Stimulated activated CD4-positive, alpha-beta T cell treated with anti-CD3 and anti-CD28 coated beads, Interleukin-4, amount 100 ng/mL, for 24 hours (primary cell): ENCODE results near the gene TET1.
"Not testable (repeated sequence)": the region's sequence is repeated elsewhere in the genome, so short reads cannot be mapped to it uniquely, and the experiment has no call there.

Source experiments
- DNase-seq: peaks from one replicate; pipeline ENCODE4 v3.0.0-alpha.2; 2020

TET1 gene

DNA sequence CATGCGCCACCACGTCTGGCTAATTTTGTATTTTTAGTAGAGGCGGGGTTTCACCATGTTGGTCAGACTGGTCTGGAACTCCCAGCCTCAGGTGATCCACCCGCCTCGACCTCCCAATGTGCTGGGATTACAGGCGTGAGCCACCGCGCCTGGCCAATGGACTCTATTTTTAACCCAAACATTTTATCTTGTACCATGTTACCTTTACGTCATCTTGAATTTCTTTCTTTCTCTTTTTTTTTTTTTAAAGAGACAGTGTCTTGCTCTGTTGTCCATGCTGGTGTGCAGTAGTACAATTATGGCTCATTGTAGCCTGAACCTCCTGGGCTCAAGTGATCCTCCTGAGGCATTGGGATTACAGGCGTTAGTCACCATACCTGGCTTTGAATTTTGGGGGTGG, 57.6 kb downstream of the TET1 start:
- not testable (repeated sequence) for DNase-seq

GRCh38 chr10:68618234-68618633, 58.1 kb downstream of the TET1 start:
- DNase-seq = no peak

DNA sequence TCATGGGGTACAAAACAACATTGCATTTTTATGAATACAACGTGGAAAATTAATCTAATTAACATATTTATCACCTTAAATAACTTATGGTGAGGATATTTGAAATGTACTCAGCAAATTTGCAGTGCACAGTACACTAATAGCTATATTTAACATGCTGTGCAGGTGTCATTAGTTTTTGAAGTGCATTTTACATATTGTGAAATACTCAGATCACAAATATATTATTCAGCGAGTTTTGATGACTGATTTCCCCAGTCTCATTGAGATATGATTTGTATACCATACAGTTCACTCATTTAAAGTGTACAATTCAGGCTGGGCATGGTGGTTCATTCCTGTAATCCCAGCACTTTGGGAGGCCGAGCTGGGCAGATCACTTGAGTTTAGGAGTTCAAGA, 59.5 kb downstream of the TET1 start:
- no peak for DNase-seq

- no peak for DNase-seq
These were observed 65.3 kb downstream of the TET1 start for GRCh38 chr10:68625316-68625921.

GRCh38 chr10:68628576-68629127, 68.5 kb downstream of the TET1 start:
- DNase-seq = no peak

DNA sequence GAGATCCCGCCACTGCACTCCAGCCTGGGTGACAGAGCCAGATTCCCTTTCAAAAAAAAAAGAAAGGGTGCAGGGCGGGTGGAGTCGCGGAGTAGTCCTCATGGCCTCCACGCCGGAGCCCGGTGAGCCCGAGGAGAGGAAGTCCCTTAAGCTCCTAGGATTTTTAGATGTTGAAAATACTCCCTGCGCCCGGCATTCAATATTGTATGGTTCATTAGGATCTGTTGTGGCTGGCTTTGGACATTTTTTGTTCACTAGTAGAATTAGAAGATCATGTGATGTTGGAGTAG, 72.1 kb downstream of the TET1 start:
- not testable (repeated sequence) for DNase-seq

GRCh38 chr10:68633281-68633680, 73.1 kb downstream of the TET1 start:
- DNase-seq = no peak

GRCh38 chr10:68633816-68634466, 73.8 kb downstream of the TET1 start:
- no peak for DNase-seq

DNA sequence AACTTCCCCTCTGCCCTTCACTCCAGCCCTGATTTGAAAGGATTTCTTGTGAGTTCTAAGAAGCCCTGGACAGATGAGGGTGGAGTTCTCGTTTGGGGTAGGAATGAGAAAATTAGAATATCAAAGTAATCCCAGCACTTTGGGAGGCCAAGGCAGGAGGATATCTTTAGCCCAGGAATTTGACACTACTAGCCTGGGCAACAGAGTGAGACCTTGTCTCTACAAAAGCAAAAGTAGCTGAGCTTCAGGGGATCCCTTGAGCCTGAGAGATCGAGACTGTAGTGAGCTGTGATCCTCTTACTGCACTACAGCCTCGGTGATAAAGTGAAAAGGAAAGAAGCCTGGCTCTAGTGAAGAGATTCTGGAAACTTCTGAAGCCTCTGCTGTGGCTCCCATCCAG, 76.2 kb downstream of the TET1 start:
- no peak for DNase-seq

DNA sequence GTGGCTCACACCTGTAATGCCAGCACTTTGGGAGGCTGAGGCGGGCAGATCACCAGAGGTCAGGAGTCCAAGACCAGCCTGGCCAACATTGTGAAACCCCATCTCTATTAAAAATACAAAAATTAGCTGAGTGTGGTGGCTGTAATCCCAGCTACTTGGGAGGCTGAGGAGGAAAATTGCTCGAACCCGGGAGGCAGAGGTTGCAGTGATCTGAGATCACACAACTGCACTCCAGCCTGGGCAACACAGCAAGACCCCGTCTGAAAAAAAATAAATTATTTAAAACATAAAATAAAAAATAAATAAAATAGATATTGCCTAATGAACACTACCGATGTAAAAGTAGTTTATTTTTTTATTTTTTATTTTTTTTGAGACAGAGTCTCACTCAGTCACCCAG, 83.4 kb downstream of the TET1 start:
- not testable (repeated sequence) for DNase-seq

GRCh38 chr10:68647672-68648341, 87.7 kb downstream of the TET1 start:
- DNase-seq = no peak

DNA sequence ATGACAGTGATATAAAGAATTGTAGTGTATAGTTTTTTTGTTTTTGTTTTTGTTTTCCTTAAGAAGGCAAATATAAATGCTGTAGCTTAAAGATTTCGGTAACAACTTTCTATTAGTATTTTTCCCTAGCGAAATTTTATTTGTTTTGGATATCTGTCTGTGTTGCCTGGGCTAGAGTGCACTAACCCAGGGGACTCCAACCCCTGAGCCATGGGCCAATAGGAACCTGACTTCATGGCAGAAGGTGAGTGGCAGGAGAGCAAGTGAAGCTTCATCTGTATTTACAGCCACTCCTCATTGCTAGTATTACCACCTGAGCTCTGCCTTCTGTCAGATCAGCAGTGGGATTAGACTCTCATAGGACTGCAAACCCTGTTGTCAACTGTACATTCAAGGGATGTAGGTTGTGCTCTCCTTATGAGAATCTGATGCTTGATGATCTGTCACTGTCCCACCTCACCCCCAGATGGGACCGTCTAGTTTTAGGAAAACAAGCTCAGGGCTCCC, 95.5 kb downstream of the TET1 start:
- DNase-seq = no peak

DNA sequence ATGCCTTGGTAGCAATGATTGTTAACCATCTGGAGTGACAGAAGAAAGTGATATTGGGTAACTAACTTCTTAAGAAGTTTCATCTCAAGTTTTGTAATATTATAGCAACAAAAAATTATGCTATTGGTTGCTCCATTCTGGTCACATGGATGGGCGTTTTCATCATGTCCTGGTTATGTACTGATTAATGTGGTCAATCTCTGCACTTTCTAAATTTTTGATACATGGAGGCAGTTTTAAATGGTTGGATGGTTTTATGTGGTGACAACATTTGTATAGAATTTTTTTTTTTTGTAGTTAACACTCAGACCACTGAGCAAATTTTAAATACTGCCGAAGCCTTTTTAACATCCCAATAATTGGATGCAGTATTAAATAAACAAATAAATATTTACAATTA, 105.7 kb downstream of the TET1 start:
- no peak for DNase-seq

GRCh38 chr10:68666280-68666760, 106.2 kb downstream of the TET1 start:
- no peak for DNase-seq

DNA sequence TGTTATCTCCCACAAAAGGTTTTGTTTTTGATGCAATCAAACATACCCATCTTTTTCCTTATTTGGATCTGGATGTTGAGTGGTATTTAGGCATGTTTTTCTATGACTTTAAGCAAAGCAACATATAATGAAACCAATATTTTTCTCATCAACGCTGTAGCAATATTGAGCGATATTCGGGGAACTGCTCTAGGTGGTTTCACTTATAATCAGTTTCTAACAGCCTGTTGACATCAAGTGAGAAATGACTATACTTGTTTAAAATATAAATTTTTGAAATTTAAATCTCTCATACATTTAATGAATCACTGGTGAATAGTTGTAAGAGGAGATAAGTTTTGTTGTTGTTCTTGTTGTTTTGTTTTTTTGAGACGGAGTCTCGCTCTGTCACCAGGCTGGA, 108.1 kb downstream of the TET1 start:
- DNase-seq = no peak

GRCh38 chr10:68668972-68669371, 108.8 kb downstream of the TET1 start:
- DNase-seq = no peak

- DNase-seq = no peak
These were observed 124.3 kb downstream of the TET1 start for GRCh38 chr10:68684413-68684812.

- no peak for DNase-seq
These were observed 135.9 kb downstream of the TET1 start for GRCh38 chr10:68696018-68696417.

GRCh38 chr10:68697106-68697505, 137.0 kb downstream of the TET1 start:
- no peak for DNase-seq

GRCh38 chr10:68700197-68700596, 140.1 kb downstream of the TET1 start:
- DNase-seq = no peak

GRCh38 chr10:68705548-68705947, 145.4 kb downstream of the TET1 start:
- no peak for DNase-seq

GRCh38 chr10:68708987-68709386, 148.8 kb downstream of the TET1 start:
- not testable (repeated sequence) for DNase-seq

DNA sequence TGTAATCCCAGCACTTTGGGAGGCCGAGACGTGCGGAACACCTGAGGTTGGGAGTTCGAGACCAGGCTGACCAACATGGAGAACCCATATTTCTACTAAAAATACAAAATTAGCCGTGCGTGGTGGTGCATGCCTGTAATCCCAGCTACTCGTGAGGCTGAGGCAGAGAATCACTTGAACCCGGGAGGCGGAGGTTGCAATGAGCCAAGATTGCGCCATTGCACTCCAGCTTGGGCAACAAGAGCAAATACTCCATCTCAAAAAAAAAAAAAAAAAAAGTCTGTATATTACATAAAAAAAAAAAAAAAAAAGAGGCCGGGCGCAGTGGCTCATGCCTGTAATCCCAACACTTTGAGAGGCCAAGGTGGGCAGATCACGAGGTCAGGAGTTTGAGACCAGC, 152.9 kb downstream of the TET1 start:
- not testable (repeated sequence) for DNase-seq

GRCh38 chr10:68717435-68717834, 157.3 kb downstream of the TET1 start:
- no peak for DNase-seq
